ENCODE results near the gene CPTP.

The CPTP gene

GRCh38 chr1:1291548-1292441, 32.8 kb upstream of the CPTP start:
- H3K4me3 ChIP-seq (ENCODE audit: low read depth, low read length): no peak overlapping the region

DNA sequence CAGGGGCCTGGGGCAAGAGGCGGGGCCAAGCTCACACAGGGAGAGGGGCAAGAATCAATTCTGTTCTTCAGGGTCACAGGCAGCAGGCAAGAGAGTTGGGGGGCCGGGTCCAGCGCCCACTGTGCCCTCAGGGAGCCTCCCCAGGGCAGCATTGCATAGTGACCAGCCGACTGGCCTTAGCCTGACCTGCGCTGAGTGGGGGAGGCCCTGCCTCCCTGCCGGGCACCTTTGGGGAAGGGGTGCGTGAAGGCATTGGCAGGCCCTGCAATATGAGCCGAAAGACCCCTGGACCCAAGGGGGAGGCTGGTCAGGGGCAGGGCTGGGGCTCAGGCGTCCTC, 32.2 kb upstream of the CPTP start:
- no peak overlapping the region for H3K4me3 ChIP-seq (ENCODE audit: low read depth, low read length)

- no peak overlapping the region for H3K4me3 ChIP-seq (ENCODE audit: low read depth, low read length)
These were observed 31.8 kb upstream of the CPTP start for GRCh38 chr1:1292851-1293250.

GRCh38 chr1:1293263-1294249, 31.0 kb upstream of the CPTP start:
- no peak overlapping the region for H3K4me3 ChIP-seq (ENCODE audit: low read depth, low read length)

GRCh38 chr1:1294250-1294890, 30.2 kb upstream of the CPTP start:
- H3K4me3 ChIP-seq (ENCODE audit: low read depth, low read length): no peak overlapping the region

GRCh38 chr1:1295154-1295923, 29.3 kb upstream of the CPTP start:
- H3K4me3 ChIP-seq (ENCODE audit: low read depth, low read length): no peak overlapping the region

DNA sequence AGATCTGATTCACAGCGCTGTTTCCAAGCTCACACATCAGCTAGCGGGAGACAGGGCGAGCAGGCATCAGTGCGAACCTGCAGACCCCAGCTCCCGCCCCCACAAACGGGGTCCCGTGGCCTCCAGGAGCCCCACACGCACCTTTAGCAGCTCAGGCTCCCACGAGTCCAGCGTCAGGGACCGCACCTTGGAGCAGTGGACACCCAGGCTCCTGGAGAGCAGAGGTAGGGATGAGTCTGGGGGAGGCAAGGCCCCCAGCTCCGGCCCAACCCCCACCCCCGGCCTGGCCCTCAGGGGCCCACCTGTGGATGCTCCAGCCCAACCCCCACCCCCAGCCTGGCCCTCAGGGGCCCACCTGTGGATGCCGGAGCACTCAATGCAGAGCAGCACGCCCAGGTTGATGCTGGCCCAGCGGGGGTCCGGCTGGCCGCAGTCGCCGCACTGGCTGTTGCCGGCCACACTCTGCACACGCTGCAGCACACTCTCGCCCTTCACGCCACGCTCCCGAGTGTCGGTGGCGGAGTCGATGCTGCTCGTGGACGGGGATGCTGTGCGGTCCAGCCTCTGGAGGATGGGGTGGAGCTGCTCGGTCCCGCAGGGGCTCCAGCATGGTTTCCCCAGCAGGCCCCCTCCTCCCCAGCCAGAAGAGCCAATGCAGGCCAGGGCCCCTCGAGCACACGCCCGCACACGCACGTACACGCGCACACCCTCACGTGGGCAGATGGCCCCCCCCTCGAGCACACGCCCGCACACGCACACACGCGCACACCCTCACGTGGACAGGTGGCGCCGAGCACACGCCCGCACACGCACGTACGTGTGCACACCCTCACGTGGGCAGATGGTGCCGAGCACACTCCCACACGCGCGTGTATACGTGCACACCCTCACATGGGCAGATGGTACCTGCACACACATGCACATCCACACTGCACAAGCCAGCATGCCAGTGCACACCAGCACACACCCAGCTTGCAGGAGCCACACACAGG, 28.2 kb upstream of the CPTP start:
- H3K4me3 ChIP-seq (ENCODE audit: low read depth, low read length): no peak overlapping the region

- no peak overlapping the region for H3K4me3 ChIP-seq (ENCODE audit: low read depth, low read length)
These were observed 26.7 kb upstream of the CPTP start for GRCh38 chr1:1297802-1298424.

DNA sequence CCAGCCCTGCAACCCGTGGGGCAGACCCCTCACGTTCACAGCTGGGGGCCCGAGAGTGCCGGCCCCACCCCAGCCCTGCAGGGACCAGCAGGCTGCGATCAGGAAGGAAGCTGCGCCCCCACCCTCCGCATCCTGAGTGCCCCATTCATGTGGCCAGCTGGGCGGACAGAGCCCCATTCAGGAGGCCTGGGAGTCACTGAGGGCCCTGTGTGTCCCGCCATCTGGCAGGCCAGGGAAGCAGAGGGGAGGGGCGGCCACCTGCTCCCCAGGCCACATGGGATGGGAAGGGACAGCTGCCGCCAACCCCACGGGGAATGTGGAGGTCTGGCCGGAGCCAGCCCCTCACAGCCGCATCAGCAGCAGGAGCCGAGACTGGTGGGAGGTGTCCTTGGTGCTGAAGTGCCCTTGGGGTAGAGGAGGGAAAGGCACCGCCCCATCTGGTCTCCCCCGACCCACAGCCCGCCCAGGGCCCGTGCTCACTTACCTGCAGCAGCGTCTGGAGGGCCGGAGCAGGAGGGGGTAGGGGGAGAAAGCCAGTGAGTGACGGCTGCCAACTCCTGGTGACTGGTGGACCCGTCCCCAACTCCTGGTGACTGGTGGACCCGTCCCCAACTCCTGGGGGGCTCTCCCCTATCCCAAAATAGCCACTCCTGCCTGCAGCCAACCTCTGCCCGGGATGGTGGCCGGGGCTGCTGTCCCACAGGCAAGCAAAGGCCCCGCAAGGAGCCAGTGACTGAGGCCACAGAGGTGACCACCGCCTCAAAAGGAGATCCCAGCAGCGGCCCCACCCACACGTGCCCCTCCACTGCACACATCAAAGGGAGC, 25.5 kb upstream of the CPTP start:
- H3K4me3 ChIP-seq (ENCODE audit: low read depth, low read length): no peak overlapping the region

DNA sequence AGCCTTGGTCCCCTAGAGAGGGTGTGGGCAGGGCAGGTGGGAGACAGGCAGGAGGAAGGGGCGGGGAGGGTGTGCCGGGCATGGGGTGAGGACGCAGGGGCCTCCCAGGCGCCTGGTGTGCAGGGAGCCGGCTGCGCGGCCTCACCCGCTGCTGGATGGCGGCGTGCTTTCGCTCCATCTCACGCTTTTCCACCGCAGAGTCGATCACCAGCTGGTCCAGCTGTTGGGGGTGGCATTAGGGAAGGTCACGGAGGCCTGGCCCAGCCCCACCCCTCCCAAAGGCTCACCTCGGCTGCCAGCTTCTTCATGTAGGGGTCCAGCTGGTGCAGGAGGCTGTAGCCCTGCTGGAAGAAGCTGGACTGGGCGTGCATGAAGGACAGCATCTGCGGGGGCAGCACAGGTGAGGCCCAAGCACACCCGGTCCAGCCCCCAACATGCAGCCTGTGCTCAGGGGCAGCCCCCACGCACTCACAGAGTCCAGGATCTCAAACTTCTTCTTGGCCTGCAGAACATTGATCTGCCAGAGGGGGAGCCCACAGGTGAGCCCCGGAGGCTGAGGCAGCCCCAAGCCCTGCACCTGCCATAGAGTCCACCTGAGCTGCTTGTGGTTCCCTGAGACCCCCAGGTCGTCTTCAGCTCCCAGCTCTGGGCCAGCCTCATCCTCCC, 24.8 kb upstream of the CPTP start:
- H3K4me3 ChIP-seq (ENCODE audit: low read depth, low read length): no peak overlapping the region

- no peak overlapping the region for H3K4me3 ChIP-seq (ENCODE audit: low read depth, low read length)
These were observed 24.3 kb upstream of the CPTP start for GRCh38 chr1:1300352-1300739.

DNA sequence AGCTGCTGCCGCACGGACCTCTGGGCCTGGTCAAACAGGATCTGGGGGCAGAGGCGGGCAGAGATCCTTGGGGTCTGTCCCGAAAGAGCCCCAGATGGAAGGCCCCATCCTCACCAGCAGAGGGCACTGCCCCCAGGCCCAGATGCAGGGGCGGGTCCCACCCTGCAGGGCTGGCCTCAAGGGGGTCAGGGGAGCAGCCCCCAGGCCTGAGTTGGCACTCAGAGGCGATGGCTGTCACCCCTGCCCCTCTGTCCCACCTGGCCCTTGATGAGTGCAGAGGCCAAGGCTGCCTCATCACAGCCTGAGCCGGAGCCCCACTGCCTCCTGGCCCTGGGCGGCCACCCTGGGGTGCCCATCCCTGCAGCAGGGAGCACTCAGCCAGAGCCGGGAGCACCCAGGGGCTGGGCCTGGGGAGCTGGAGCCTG, 22.6 kb upstream of the CPTP start:
- H3K4me3 ChIP-seq (ENCODE audit: low read depth, low read length): no peak overlapping the region

DNA sequence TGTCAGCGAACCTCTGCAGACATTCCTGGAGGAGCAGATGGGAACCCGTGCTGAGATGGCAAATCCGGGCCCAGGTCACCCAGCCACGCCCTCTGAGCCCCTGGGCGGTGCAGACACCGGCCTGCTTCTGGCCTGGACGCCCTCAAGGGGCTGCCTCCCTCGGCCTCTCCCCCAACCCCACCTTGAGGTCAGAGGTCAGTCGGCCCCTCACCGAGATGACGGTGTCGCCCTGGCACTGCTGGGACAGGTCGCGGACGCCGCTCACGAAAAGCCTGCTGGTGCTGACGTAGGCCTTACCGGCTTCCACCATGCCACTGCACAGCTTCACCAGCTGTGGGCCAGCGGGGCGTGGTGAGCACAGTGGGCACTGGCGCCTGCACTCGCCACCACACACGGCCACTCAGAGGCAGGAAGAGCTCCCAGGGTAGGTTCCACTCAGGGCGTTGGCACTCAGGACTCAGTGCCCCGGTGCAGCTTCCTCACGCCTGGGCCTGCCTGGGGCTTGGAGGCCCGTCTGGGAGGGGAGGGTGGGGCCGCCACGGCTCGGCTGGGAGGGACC, 21.6 kb upstream of the CPTP start:
- H3K4me3 ChIP-seq (ENCODE audit: low read depth, low read length): no peak overlapping the region

DNA sequence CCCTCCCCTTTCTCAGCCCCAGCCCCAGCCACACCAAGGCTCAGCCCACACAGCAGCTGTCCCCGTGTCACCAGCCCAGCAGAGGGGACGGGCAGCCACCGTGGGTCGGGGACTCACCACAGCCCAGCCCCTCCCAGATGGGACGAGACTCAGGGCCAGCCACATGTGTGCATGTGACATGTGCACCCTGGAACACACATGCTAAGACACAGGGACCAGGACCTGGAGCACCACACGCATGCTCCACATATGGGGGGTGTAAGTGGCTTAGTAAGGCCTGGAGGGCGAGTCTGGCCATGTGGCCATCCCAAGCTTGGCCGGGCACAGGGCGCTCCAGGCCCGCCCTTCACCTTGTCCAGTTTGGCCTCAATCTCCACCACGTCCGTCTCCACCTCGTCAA, 20.9 kb upstream of the CPTP start:
- no peak overlapping the region for H3K4me3 ChIP-seq (ENCODE audit: low read depth, low read length)

DNA sequence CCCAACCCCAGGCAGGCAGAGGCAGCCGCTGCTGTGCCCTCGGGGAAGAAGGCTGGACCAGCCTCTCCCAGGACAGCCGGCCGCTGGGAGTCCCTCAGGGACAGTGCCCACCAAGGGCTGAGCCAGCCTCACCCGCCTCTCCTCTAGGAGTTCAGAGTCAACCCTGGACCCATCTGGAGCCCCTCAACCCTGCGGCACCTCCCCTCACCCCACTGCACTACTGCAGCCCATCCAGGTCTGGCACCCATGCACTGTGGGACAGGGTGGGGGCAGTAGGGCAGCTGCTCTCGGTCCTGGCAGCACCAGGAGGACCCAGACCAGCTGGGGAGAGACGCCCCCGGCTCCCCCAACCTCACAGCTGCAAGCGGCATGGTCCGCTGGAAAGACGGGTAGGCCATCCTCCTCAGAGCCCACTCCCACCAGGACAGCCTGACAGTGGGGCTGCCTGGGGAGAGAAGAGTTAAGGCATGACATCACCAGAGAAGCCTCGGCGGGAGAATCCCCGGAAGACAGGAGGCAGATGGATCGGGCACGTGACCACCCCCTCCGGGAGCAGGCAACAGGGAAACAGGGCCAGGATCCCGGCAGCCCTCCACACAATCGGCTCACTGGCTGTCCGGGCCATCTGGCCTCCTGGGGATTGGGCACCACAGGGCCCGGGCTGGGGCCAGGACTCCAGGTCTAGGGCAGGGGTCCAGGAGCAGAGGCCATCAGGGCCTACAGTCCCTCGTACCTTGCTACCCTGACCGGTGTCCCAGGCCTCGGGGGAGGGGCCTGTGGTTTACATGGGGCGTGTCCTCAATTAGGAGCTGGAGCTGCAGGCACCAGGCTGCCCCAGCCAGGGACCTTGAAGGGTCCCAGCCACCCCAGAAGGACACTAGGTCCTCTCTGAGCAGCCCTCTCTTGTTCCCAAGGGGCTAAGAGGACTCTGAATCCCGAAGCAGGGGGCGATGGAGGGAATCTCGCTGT, 20.0 kb upstream of the CPTP start:
- no peak overlapping the region for H3K4me3 ChIP-seq (ENCODE audit: low read depth, low read length)

Measured in iPS-11a (cell line).